HepG2 (cell line): ENCODE data around the gene SPRYD3. TPM values are rescaled to one million over a fixed set of nuclear protein-coding genes. Genes with fewer than 3 reads are reported as not detected.
A peak's percentile ranks its signal among the peaks of the same experiment; 100 is the strongest.

Source experiments
- CC2D1A ChIP-seq: sonication (generic); formaldehyde crosslinking; IDR thresholded peaks from 2 replicates; pipeline ENCODE4 v1.8.1; 2023; ENCODE audit warnings: mild to moderate bottlenecking, missing genetic modification reagents
- FOXK1 ChIP-seq: sonication (generic); formaldehyde crosslinking; IDR thresholded peaks from 2 replicates; pipeline ENCODE4 v1.4.0; 2020; ENCODE audit warnings: low read depth, missing genetic modification reagents, borderline replicate concordance
- FOXM1 ChIP-seq: sonication (generic); formaldehyde crosslinking; IDR thresholded peaks from 2 replicates; pipeline ENCODE4 v1.5.0; 2020; ENCODE audit warnings: missing genetic modification reagents
- HNRNPH1 ChIP-seq: fragments of 200-400 bp; formaldehyde crosslinking; optimal IDR thresholded peaks from 2 replicates; pipeline ENCODE3; 2017; ENCODE audit warnings: mild to moderate bottlenecking, low read depth, low read length
- SP1 ChIP-seq, 2 experiments: fragments of 450-650 bp in 1 of 2; sonication (generic) in 1 of 2; formaldehyde crosslinking in 1 of 2; IDR thresholded peaks; 2 replicates each; pipeline versions ENCODE4 v1.4.0 to v1.6.1; 2016 to 2020; ENCODE audit warnings: missing genetic modification reagents in 1 of 2
- SRY ChIP-seq: sonication (generic); formaldehyde crosslinking; IDR thresholded peaks from 2 replicates; pipeline ENCODE4 v1.8.0; 2022; ENCODE audit warnings: mild to moderate bottlenecking, missing genetic modification reagents
- SYNCRIP ChIP-seq: fragments of 200-400 bp; formaldehyde crosslinking; IDR thresholded peaks from 2 replicates; pipeline ENCODE4 v1.6.1; 2018; ENCODE audit warnings: mild to moderate bottlenecking, low read depth, low read length; ENCODE audit not compliant: insufficient read depth
- ZNF121 ChIP-seq: sonication (generic); formaldehyde crosslinking; IDR thresholded peaks from 2 replicates; pipeline ENCODE4 v1.5.0; 2020; ENCODE audit warnings: mild to moderate bottlenecking, missing genetic modification reagents
- ZNF264 ChIP-seq: sonication (generic); formaldehyde crosslinking; IDR thresholded peaks from 2 replicates; pipeline ENCODE4 v1.4.0; 2020; ENCODE audit warnings: missing genetic modification reagents
- ZNF354B ChIP-seq: sonication (generic); formaldehyde crosslinking; IDR thresholded peaks from 2 replicates; pipeline ENCODE4 v1.8.0; 2022; ENCODE audit warnings: mild to moderate bottlenecking, missing genetic modification reagents
- polyA plus RNA-seq, 8 experiments: library from polyadenylated mRNA; depleted of rRNA in 3 of 8; stranded (reverse) in 7 of 8; unstranded in 1 of 8; fragments of >200 nt; fragmentation: Illumina TruSeq in 4 of 8; extraction: Trizol in 4 of 8; gene quantifications; 2 replicates each; pipeline versions ENCODE4 v1.2.1 to v1.2.3, GENCODE V29; 2011 to 2016; ENCODE audit warnings: low read depth in 4 of 8, missing spikeins in 1 of 8, mixed read lengths in 1 of 8; ENCODE audit not compliant: insufficient read depth in 1 of 8
- total RNA-seq, 5 experiments: library from RNA; depleted of rRNA; stranded (reverse); fragments of >200 nt; fragmentation: Illumina TruSeq; extraction: Trizol; gene quantifications; 2 replicates each; pipeline ENCODE4 v1.2.3, GENCODE V29; 2016; ENCODE audit warnings: low read depth in 1 of 5
- TF ChIP-seq, protein P1 (sequence below), 2 experiments: sonication (generic) in 1 of 2; formaldehyde crosslinking in 1 of 2; IDR thresholded peaks; 2 replicates each; pipeline versions ENCODE4 v1.6.1 to v1.9.0; 2014 to 2022; ENCODE audit warnings: antibody characterized with exemption in 1 of 2, borderline replicate concordance in 1 of 2, inconsistent platforms in 1 of 2, low read depth in 1 of 2, missing genetic modification reagents in 1 of 2

SPRYD3 gene
- total and polyA plus RNA-seq, 2 of the 13 experiments (the other 11 are each of a cell fraction or from before 2014, with no cell fraction given) = 9.0 to 9.2 TPM

DNA sequence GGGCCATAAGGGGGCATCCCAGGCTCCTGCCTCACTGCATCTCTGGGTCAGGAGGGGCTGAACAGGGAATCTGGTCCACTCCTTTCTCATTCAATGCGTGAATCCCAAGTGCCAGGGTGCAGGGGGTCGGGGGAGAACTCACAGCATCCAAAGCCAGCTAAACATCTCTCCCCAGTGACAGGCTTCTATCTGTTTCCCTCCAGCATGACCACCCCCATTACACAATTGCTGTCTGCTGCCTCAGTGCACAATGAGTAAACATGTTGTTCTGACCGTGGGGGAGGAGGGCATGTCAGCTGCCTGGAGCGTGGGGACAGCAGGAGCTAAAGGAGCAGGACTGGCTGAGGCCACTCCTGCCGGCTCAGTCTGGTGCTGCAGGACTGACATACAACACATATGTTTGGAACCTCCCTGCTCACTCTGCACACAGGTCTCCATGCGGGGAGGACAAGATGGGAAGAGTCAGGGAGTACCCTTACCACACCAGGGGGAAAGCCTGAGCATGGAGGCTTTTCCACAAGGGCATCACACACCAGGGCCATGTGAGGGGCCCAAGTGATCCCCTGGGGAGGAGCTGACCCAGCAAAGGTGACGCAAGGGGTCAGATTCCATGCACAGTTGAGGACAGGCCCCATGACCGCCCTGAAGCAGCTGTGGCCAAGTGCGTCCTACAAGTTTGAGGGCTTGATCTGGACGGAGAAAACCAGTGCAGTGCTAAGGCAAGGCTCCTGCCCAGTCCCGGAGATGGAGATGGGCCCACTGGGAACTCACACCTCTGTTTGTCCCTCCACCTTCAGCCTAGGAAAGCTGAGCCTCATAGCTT is 27.9 kb downstream of the SPRYD3 start (continued):
- TF ChIP-seq, protein P1, sequence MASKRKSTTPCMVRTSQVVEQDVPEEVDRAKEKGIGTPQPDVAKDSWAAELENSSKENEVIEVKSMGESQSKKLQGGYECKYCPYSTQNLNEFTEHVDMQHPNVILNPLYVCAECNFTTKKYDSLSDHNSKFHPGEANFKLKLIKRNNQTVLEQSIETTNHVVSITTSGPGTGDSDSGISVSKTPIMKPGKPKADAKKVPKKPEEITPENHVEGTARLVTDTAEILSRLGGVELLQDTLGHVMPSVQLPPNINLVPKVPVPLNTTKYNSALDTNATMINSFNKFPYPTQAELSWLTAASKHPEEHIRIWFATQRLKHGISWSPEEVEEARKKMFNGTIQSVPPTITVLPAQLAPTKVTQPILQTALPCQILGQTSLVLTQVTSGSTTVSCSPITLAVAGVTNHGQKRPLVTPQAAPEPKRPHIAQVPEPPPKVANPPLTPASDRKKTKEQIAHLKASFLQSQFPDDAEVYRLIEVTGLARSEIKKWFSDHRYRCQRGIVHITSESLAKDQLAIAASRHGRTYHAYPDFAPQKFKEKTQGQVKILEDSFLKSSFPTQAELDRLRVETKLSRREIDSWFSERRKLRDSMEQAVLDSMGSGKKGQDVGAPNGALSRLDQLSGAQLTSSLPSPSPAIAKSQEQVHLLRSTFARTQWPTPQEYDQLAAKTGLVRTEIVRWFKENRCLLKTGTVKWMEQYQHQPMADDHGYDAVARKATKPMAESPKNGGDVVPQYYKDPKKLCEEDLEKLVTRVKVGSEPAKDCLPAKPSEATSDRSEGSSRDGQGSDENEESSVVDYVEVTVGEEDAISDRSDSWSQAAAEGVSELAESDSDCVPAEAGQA (IDR thresholded peaks at IDR 0.05; ENCODE audit: low read depth) = no peak
- TF ChIP-seq, protein P1 (CRISPR knock-in tag; IDR thresholded peaks at IDR 0.05; ENCODE audit: borderline replicate concordance) = no peak
- peak; percentile 70; the same call in 1 of the 2 replicates for TF ChIP-seq FOXK1 (CRISPR knock-in tag)
- no peak for TF ChIP-seq SYNCRIP
- no peak for TF ChIP-seq ZNF264 (CRISPR knock-in tag)
- 0 out of 2 replicates have a peak, but pooled peaks have one; percentile 35 for TF ChIP-seq SRY
- TF ChIP-seq CC2D1A = no peak
- no peak for TF ChIP-seq ZNF354B
- TF ChIP-seq SP1 (IDR thresholded peaks at IDR 0.05) = no peak
- no peak for TF ChIP-seq SP1 (CRISPR knock-in tag; IDR thresholded peaks at IDR 0.05)
- no peak for TF ChIP-seq FOXM1
- no peak for TF ChIP-seq ZNF121
- no peak for TF ChIP-seq HNRNPH1
